ENCODE results near the gene DCTN4. TPM values are rescaled to one million over a fixed set of nuclear protein-coding genes. Genes with fewer than 3 reads are reported as not detected.

DCTN4 gene
- polyA plus RNA-seq (2011; rRNA removed) = 54.6 and 61.1 TPM in 2 replicates
- 76.5 TPM in 2 replicates for polyA minus RNA-seq (2011; rRNA and poly(A)+ RNA removed)

DNA sequence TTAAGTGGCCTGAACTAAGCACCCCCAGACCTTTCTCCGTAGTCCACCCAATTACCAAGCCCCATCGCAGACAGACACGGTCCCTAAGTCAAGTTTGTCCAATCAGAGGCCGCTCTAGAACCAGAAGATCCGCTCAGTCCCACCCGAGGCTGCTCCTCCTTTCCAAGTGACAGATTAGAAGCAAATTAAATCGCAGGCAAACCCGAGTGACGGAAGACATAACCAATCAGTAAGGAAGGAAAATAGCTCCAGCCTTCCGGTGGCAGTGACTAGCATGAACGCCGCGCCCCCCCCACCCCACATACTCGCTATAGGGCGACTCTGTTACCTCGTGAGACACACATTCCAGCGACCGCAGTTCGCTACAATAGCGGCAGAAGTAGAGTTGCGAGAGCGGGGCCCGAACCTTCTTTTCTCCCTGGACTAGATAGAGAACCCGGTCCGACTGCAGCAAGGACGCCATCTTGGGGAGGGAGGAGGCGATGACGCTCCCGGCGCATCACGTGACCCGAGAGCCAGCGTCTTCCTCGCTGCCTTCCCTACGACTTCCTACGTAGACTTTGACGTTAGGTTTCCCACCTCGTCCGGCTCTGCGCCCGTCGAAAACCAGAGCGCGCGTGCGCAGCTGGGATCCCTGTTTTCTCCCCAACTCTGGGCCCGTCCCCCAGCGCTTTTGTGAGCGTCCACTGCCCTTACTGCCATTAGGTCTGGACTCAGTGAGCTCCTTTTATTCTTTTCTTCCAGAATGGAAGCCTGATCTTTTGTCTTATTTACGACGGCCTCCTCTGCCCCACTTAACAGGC, at the start of gene DCTN4:
DCTN4 (minus strand) TSS at position 487 of the 803 bp plus-strand sequence; CDS start at position 463, 24 bp downstream.
- Histone ChIP-seq H3K9me3 (ENCODE audit: control insufficient read depth, insufficient read depth, low read length) (no peaks in the 10 kb centered on the region), H3K4me3 (ENCODE audit: low read depth, low read length) (peak within 1 kb of the TSS; percentile 88), H3K27me3 (ENCODE audit: control insufficient read depth, insufficient read depth, low read length) (no peaks in the 10 kb centered on the region), H3K27ac (ENCODE audit: low read depth, low read length) (peak within 1 kb of the TSS; percentile 97)
- ChIA-PET POLR2A (interaction anchor here (0.5 to 2.5 kb wide), 7 partner anchors 20 to 494 kb away, joined by 3 to 26 read pairs (median 5); partner anchors contain the start of genes GM2A, RBM22 and SMIM3), CTCF (interaction anchor here (0.6 to 2.6 kb wide), 6 partner anchors 20 to 312 kb away, joined by 3 to 11 read pairs (median 3); partner anchors contain the start of genes IRGM and SMIM3)
- peak; percentile 98 for DNase-seq (ENCODE audit: low read depth, low spot score)
- TF ChIP-seq, protein P1, sequence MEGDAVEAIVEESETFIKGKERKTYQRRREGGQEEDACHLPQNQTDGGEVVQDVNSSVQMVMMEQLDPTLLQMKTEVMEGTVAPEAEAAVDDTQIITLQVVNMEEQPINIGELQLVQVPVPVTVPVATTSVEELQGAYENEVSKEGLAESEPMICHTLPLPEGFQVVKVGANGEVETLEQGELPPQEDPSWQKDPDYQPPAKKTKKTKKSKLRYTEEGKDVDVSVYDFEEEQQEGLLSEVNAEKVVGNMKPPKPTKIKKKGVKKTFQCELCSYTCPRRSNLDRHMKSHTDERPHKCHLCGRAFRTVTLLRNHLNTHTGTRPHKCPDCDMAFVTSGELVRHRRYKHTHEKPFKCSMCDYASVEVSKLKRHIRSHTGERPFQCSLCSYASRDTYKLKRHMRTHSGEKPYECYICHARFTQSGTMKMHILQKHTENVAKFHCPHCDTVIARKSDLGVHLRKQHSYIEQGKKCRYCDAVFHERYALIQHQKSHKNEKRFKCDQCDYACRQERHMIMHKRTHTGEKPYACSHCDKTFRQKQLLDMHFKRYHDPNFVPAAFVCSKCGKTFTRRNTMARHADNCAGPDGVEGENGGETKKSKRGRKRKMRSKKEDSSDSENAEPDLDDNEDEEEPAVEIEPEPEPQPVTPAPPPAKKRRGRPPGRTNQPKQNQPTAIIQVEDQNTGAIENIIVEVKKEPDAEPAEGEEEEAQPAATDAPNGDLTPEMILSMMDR (IDR thresholded peaks at IDR 0.05; ENCODE audit: low read depth, low read length) = no peak

DNA sequence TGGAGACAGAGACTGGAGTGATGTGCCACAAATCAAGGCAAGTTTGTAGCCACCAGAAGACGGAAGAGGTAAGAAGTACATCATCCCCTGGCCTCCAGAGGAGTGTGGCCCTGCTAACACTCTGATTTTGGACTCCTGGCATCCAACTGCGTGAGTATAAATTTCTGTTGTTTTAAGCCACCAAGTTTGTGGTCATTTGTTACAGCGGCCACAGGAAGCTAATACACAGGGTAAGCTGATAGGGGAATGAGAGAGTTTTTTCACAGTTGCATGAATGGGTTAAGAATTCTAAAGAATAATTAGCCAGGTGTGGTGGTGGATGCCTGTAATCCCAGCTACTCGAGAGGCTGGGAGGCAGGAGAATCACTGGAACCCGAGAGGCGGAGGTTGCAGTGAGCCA, 45.6 kb upstream of the DCTN4 start:
- CTCF ChIA-PET = interaction anchor here (1.7 kb wide), 1 partner anchor 42 kb away, joined by 8 read pairs; the partner anchor contains the start of gene IRGM
- TF ChIP-seq, protein P1 (IDR thresholded peaks at IDR 0.05; ENCODE audit: low read depth, low read length) = no peak
- no peak for DNase-seq (ENCODE audit: low read depth, low spot score)
- H3K9me3 ChIP-seq (ENCODE audit: control insufficient read depth, insufficient read depth, low read length) = no peaks in the 10 kb centered on the region
- no peak overlapping the region for H3K4me3 ChIP-seq (ENCODE audit: low read depth, low read length)
- POLR2A ChIA-PET = no interaction called here
- H3K27me3 ChIP-seq (ENCODE audit: control insufficient read depth, insufficient read depth, low read length) = peaks cover under 1% of the 10 kb centered on the region
- H3K27ac ChIP-seq (ENCODE audit: low read depth, low read length) = no peak overlapping the region

DNA sequence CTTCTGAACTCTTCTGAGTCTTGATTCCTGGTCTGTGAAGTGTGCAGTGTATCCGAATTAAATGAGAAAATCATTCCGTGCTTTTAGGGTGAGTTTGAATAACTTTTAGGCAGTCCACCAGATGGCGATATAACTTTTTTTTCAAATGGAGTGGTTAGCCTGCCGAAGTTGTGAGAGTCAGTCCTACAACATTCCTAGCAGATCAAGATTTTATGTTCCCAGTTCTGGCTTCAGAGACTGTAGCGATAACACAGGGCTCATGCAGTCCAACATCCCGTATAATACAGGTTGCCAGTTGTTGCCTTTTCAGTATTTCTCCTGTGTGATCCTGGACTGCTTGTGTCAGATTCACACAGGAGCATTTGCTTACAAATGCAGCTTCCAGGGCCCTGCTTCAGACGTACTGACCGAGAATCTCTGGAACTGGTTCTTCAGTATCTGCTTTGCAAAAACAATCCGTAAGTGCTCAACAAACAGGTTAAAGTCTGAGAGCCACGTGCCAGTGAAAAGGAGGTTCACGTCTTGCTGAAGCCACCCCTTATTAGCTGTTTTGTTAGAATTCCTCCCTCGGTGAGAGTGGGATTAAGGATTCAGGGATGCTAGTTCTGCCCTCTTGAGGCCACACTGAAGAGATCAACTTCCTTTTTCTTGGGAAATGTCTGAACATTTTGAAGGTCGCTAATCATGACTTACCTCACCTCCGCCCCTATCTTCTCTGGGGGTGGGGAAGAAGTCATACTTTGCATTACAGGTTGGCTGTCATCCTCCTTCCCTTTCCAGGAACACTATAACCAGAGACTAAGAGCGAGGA, 42.5 kb upstream of the DCTN4 start:
- H3K9me3 ChIP-seq (ENCODE audit: control insufficient read depth, insufficient read depth, low read length) = no peaks in the 10 kb centered on the region
- TF ChIP-seq, protein P1 (IDR thresholded peaks at IDR 0.05; ENCODE audit: low read depth, low read length) = peak; percentile 64
- ChIA-PET POLR2A (interaction anchor here (0.8 to 1.3 kb wide), 2 partner anchors 23 to 42 kb away, joined by 3 read pairs; partner anchors contain the start of genes DCTN4 and SMIM3), CTCF (interaction anchor here (0.6 to 3.2 kb wide), 38 partner anchors 9 to 851 kb away, joined by 3 to 43 read pairs (median 4); partner anchors contain the start of genes DCTN4, IRGM, RBM22 and SMIM3)
- H3K27me3 ChIP-seq (ENCODE audit: control insufficient read depth, insufficient read depth, low read length) = no peaks in the 10 kb centered on the region
- H3K4me3 ChIP-seq (ENCODE audit: low read depth, low read length) = peak overlapping the region; percentile 40
- no peak for DNase-seq (ENCODE audit: low read depth, low spot score)
- no peak overlapping the region for H3K27ac ChIP-seq (ENCODE audit: low read depth, low read length)

DNA sequence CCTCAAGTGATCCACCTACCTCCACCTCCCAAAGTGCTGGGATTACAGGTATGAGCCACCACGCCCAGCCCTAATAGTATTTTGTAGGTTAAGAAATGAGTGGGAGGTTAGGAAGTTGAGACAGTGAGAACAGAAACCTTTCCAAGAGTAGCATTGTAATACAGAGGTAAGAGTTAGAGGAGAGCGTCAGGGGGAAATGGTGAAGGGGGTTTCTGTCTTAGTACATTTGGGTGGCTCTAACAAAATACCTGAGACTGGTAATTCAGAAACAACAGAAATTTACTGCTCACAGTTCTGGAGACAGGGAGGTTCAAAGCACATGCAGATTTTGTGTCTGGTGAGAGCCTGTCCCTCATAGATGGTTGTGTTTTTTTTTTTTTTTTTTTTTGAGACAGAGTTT, 38.6 kb upstream of the DCTN4 start:
- CTCF ChIA-PET = interaction anchor here (0.6 to 1.1 kb wide), 2 partner anchors 9 to 365 kb away, joined by 4 to 7 read pairs; no protein-coding TSS in a partner anchor
- no peaks in the 10 kb centered on the region for H3K27me3 ChIP-seq (ENCODE audit: control insufficient read depth, insufficient read depth, low read length)
- TF ChIP-seq, protein P1 (IDR thresholded peaks at IDR 0.05; ENCODE audit: low read depth, low read length) = no peak
- no peak overlapping the region for H3K27ac ChIP-seq (ENCODE audit: low read depth, low read length)
- no peak for DNase-seq (ENCODE audit: low read depth, low spot score)
- no peak overlapping the region for H3K4me3 ChIP-seq (ENCODE audit: low read depth, low read length)
- POLR2A ChIA-PET = no interaction called here
- no peaks in the 10 kb centered on the region for H3K9me3 ChIP-seq (ENCODE audit: control insufficient read depth, insufficient read depth, low read length)

All from AG04450 (cell line).